NB4 (cell line): ENCODE measurements around the gene KLK10.

Experiments used
- DNase-seq: peaks from one replicate; pipeline ENCODE4 v3.0.0; 2010; ENCODE audit warnings: low read depth
- H3K4me3 ChIP-seq: one replicate; pipeline ENCODE4 v1.5.1; 2011; ENCODE audit warnings: mild to moderate bottlenecking, low read depth, low read length, moderate library complexity
- CTCF ChIP-seq: IDR thresholded peaks from one replicate; pipeline ENCODE4 v1.5.1; 2012; ENCODE audit warnings: low read depth, low read length
- MAX ChIP-seq: IDR thresholded peaks from 2 replicates; pipeline ENCODE4 v1.6.1; 2011; ENCODE audit warnings: low read depth, low read length
- MYC ChIP-seq: IDR thresholded peaks from 2 replicates; pipeline ENCODE4 v1.6.1; 2011; ENCODE audit warnings: low read depth, low read length
- POLR2A ChIP-seq: IDR thresholded peaks from 2 replicates; pipeline ENCODE4 v1.6.1; 2011; ENCODE audit warnings: mild to moderate bottlenecking; ENCODE audit not compliant: insufficient read length; ENCODE audit errors: extremely low read depth

The KLK10 gene, protein sequence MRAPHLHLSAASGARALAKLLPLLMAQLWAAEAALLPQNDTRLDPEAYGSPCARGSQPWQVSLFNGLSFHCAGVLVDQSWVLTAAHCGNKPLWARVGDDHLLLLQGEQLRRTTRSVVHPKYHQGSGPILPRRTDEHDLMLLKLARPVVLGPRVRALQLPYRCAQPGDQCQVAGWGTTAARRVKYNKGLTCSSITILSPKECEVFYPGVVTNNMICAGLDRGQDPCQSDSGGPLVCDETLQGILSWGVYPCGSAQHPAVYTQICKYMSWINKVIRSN

DNA sequence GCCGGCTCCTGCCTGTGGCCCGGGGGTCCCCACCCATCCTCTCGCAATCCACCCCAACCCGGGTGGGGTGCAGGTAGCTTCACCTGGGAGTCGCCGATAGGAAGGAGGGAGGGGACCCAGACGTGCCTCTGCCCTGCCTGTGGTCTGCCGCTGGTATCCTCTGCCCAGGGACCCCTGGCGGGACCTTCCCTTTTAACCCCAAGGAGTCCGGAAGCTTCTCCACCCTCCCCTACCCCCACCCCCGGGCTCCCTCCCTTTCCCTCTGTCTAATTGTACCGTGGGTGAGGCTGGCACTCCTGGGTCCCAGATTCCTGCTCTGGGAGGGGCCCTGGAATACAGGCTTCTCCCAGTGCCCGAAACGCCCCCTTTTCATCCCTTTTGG lies at the start of gene KLK10:
TSS of gene KLK10 (minus strand) at position 166 of the 382 bp plus-strand sequence. CDS start 579 bp downstream, outside the sequence.
- TF ChIP-seq POLR2A (no peak), MAX (no peak), MYC (no peak), CTCF (no peak)
- DNase-seq = no peak
- H3K4me3 ChIP-seq = no peak within 1 kb of the TSS

- DNase-seq = no peak
Measured at GRCh38 chr19:51066393-51067186, 47.1 kb upstream of the KLK10 start.

GRCh38 chr19:51065221-51065960 lies 45.9 kb upstream of the KLK10 start:
- no peak overlapping the region for H3K4me3 ChIP-seq
- DNase-seq = no peak
- TF ChIP-seq POLR2A (no peak), MYC (no peak), MAX (no peak), CTCF (no peak)

More at GRCh38 chr19:51066393-51067186, 47.1 kb upstream of the KLK10 start:
- TF ChIP-seq POLR2A (no peak), CTCF (no peak), MAX (no peak), MYC (no peak)
- H3K4me3 ChIP-seq = no peak overlapping the region

DNA sequence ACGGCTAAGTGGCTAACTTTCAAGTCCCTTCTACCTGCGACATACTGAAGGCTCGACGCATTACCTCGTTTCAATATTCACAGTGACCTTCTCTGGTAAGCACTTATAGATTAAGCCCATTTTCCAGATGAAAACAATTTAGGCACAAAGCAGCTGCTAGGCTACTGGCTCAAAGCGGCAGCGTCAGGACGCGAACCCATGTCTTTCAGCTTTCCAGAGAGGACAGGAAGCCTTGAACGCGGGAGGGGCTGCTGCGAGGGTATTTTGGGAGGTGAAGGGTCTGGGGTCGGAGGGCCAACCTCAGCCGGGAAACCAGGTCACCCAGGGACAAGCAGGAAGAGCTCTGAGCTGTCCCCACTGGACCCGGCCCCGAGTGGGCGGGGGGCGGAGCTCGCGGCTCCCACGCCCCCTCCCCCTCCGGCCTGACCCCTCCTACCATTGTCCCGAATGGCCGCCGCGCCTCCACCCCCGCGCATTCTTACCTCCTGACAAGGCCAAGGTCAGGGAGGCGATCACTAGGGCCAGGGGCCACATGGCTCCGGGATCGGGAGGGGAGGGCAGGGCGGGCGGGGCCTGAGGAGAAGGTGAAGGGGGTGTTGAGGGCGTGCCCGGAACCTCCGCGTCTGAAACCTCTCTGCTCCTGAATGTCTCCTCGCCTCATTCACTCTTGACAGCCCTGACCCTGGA lies 45.2 kb upstream of the KLK10 start, which contains the start of gene KLK13:
TSS of gene KLK13 (minus strand) at position 559 of the 687 bp plus-strand sequence. CDS start at position 534, 25 bp downstream.
- H3K4me3 ChIP-seq = no peak within 1 kb of the TSS
- DNase-seq = no peak
- TF ChIP-seq MAX (no peak), CTCF (no peak), POLR2A (no peak), MYC (no peak)

DNA sequence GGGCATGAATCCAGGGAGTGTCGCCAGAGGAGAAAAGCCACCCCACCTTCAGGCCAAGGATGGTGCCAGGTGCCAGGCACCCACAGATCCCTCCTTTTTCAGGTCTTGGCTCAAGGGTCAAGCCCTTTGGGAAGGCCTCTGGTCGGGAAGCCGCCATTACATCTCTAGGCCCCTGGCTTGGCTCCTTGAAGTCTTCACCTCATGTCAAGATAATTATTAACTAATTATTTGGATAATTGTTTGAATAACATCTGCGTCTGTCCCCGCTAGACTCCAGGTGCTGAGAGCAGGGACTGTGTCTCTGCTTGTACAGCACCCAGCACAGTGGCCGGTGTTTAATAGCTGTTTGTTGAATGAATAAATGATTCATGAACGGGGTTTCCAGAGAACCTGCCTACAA lies 44.2 kb upstream of the KLK10 start:
- DNase-seq = no peak
- TF ChIP-seq MAX (no peak), MYC (no peak), POLR2A (no peak), CTCF (no peak)
- no peak overlapping the region for H3K4me3 ChIP-seq
